Measurements from ENCODE around the gene P4HA2. TPM values are rescaled to one million over a fixed set of nuclear protein-coding genes. Genes with fewer than 3 reads are reported as not detected.

Gene P4HA2
- total and polyA plus RNA-seq, 9 of the 15 experiments (the other 6 are each of a cell fraction or from before 2014, with no cell fraction given): 9.6 to 50.0 (median 12.7) TPM

DNA sequence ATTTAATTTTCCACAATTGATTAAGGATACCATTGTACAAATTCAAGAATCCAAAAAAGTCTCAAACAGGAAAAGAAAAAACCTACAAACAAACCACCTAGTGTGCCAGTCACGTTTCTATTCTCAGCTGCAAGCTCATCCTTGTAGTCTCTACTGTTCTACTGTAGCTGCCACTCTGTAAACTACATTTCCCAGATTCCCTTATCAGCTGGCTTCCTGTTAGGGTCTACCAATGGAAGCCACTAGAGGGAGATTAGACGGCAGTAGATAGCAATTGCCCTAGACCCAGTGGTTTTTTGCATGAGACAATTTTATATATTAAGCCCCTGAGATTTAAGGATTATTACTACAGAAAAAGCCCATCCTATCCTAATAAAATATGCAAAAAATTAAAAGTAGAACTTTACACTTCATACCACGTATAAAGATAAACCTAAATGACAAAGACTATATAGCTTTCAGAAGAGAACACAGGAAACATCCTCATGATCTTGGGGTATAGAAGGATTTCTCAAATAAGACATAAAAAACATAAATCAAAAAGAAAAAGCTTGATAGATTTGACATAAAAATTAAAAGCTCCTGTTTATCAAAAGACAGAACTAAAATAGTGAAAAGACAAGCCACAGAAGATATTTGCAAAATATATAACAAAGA lies 37.4 kb downstream of the P4HA2 start (continued):
- TF ChIP-seq, protein P1, sequence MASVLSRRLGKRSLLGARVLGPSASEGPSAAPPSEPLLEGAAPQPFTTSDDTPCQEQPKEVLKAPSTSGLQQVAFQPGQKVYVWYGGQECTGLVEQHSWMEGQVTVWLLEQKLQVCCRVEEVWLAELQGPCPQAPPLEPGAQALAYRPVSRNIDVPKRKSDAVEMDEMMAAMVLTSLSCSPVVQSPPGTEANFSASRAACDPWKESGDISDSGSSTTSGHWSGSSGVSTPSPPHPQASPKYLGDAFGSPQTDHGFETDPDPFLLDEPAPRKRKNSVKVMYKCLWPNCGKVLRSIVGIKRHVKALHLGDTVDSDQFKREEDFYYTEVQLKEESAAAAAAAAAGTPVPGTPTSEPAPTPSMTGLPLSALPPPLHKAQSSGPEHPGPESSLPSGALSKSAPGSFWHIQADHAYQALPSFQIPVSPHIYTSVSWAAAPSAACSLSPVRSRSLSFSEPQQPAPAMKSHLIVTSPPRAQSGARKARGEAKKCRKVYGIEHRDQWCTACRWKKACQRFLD (CRISPR knock-in tag; IDR thresholded peaks at IDR 0.05): no peak
- no peak for TF ChIP-seq CSDE1 (IDR thresholded peaks at IDR 0.05)
- peak; percentile 22; the same call in 1 of the 2 replicates for TF ChIP-seq MYC (IDR thresholded peaks at IDR 0.05; ENCODE audit: low read depth, low read length)
- no peak for TF ChIP-seq MYC (CRISPR knock-in tag; IDR thresholded peaks at IDR 0.05; ENCODE audit: borderline replicate concordance, low read depth)
- no peak for TF ChIP-seq LCOR (CRISPR knock-in tag; IDR thresholded peaks at IDR 0.05)
- TF ChIP-seq ELF1 (tag; IDR thresholded peaks at IDR 0.05): peak; percentile 94
- TF ChIP-seq, protein P2, sequence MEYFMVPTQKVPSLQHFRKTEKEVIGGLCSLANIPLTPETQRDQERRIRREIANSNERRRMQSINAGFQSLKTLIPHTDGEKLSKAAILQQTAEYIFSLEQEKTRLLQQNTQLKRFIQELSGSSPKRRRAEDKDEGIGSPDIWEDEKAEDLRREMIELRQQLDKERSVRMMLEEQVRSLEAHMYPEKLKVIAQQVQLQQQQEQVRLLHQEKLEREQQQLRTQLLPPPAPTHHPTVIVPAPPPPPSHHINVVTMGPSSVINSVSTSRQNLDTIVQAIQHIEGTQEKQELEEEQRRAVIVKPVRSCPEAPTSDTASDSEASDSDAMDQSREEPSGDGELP (CRISPR knock-in tag; IDR thresholded peaks at IDR 0.05; ENCODE audit: borderline replicate concordance): peak; percentile 73; the same call in 1 of the 2 replicates
- TF ChIP-seq SAFB2 (IDR thresholded peaks at IDR 0.05; ENCODE audit: borderline replicate concordance, low read depth, low read length, severe bottlenecking): no peak
- TF ChIP-seq RAD21 (CRISPR knock-in tag; conservative IDR thresholded peaks at IDR 0.05 in 1 of 2, IDR thresholded peaks at IDR 0.05 in 1 of 2): peak; percentile 42 to 55
- TF ChIP-seq, protein P3, sequence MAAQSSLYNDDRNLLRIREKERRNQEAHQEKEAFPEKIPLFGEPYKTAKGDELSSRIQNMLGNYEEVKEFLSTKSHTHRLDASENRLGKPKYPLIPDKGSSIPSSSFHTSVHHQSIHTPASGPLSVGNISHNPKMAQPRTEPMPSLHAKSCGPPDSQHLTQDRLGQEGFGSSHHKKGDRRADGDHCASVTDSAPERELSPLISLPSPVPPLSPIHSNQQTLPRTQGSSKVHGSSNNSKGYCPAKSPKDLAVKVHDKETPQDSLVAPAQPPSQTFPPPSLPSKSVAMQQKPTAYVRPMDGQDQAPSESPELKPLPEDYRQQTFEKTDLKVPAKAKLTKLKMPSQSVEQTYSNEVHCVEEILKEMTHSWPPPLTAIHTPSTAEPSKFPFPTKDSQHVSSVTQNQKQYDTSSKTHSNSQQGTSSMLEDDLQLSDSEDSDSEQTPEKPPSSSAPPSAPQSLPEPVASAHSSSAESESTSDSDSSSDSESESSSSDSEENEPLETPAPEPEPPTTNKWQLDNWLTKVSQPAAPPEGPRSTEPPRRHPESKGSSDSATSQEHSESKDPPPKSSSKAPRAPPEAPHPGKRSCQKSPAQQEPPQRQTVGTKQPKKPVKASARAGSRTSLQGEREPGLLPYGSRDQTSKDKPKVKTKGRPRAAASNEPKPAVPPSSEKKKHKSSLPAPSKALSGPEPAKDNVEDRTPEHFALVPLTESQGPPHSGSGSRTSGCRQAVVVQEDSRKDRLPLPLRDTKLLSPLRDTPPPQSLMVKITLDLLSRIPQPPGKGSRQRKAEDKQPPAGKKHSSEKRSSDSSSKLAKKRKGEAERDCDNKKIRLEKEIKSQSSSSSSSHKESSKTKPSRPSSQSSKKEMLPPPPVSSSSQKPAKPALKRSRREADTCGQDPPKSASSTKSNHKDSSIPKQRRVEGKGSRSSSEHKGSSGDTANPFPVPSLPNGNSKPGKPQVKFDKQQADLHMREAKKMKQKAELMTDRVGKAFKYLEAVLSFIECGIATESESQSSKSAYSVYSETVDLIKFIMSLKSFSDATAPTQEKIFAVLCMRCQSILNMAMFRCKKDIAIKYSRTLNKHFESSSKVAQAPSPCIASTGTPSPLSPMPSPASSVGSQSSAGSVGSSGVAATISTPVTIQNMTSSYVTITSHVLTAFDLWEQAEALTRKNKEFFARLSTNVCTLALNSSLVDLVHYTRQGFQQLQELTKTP (IDR thresholded peaks at IDR 0.05; ENCODE audit: low read depth in 1 of 2, partially characterized antibody in 2 of 2): peak in 1 of 2 experiments; percentile 81
- TF ChIP-seq ASH1L (IDR thresholded peaks at IDR 0.05; ENCODE audit: borderline replicate concordance, low read depth, partially characterized antibody): no peak
- TF ChIP-seq TGIF2 (CRISPR knock-in tag; IDR thresholded peaks at IDR 0.05): no peak
- TF ChIP-seq, protein P4, sequence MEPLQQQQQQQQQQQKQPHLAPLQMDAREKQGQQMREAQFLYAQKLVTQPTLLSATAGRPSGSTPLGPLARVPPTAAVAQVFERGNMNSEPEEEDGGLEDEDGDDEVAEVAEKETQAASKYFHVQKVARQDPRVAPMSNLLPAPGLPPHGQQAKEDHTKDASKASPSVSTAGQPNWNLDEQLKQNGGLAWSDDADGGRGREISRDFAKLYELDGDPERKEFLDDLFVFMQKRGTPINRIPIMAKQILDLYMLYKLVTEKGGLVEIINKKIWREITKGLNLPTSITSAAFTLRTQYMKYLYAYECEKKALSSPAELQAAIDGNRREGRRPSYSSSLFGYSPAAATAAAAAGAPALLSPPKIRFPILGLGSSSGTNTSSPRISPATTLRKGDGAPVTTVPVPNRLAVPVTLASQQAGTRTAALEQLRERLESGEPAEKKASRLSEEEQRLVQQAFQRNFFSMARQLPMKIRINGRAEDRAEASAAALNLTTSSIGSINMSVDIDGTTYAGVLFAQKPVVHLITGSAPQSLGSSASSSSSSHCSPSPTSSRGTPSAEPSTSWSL (CRISPR knock-in tag; IDR thresholded peaks at IDR 0.05; ENCODE audit: borderline replicate concordance): no peak
- no peak for TF ChIP-seq SMARCC2 (IDR thresholded peaks at IDR 0.05; ENCODE audit: low read depth)
- TF ChIP-seq, protein P5, sequence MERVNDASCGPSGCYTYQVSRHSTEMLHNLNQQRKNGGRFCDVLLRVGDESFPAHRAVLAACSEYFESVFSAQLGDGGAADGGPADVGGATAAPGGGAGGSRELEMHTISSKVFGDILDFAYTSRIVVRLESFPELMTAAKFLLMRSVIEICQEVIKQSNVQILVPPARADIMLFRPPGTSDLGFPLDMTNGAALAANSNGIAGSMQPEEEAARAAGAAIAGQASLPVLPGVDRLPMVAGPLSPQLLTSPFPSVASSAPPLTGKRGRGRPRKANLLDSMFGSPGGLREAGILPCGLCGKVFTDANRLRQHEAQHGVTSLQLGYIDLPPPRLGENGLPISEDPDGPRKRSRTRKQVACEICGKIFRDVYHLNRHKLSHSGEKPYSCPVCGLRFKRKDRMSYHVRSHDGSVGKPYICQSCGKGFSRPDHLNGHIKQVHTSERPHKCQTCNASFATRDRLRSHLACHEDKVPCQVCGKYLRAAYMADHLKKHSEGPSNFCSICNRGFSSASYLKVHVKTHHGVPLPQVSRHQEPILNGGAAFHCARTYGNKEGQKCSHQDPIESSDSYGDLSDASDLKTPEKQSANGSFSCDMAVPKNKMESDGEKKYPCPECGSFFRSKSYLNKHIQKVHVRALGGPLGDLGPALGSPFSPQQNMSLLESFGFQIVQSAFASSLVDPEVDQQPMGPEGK (CRISPR knock-in tag; IDR thresholded peaks at IDR 0.05; ENCODE audit: borderline replicate concordance): no peak
- no peak for TF ChIP-seq KLF13 (tag; IDR thresholded peaks at IDR 0.05; ENCODE audit: borderline replicate concordance, low read depth)

All from K562 (cell line).